ENCODE data around the gene RNF44. TPM values are rescaled to one million over a fixed set of nuclear protein-coding genes. Genes with fewer than 3 reads are reported as not detected.

Gene RNF44
- total RNA-seq, 1 experiment from 2014 or later, result 33.1 TPM

DNA sequence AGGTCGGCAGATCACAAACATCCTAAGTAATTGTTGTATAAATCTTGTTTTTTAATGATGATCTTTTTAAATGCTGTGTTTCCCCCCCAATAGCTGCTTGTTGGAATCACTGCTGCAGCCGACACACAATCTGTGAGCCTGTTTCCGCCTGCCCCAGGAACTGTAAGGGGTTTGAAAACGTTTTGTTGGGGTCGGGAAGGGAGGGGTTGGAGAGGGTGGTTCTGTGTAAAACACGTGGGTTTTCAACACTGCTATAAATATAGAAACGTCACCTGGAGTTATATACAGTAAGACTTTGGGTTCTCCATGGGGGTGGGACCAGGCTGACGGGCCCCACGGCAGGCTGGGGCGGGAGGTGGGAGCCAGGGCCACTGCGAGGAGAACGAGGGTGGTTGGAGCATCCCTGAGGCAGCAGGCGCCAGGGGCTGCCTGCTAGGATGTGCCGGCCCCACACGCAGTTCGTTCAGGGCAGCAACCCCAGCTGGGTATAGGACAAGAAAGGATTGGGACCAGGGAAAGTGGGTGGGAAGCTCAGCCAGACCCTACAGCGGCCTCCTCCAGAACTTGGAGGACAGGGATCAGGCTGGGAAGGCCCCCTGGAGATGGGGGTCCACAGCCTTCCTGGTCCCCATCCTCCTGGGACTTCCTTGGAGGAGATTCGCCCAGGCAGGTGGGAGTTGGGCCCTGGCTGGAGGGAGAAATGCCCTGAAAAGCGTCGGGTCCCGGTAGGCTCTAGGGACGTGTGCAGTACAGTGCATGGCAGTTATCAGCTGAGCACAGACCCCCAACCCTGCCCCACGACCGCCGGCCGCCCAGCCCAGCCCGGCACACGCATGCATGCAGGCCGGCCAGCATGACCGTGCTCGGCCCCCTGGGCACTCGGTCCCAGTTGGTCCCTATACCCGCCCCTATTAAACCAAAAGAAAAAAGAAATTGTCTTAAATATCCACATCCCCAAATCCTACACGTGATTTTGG lies 9.7 kb downstream of the RNF44 start:
- no peak overlapping the region for H3K4me3 ChIP-seq (ENCODE audit: low read length)
- H3K36me3 ChIP-seq (ENCODE audit: insufficient read depth, low read length), result peaks cover 30% of the 10 kb centered on the region
- H3K9me3 ChIP-seq (ENCODE audit: low read length), result no peaks in the 10 kb centered on the region
- no peak overlapping the region for H3K4me2 ChIP-seq (ENCODE audit: low read depth, low read length, poor library complexity, severe bottlenecking)
- peaks cover 17% of the 10 kb centered on the region; the same call in 1 of the 2 replicates for H4K20me1 ChIP-seq (ENCODE audit: insufficient read depth, low read depth, low read length)
- DNase-seq, result no peak
- H3K27me3 ChIP-seq (ENCODE audit: low read length), result no peaks in the 10 kb centered on the region
- H3K9ac ChIP-seq (ENCODE audit: low read length), result no peak overlapping the region
- no peak overlapping the region for H3K27ac ChIP-seq (ENCODE audit: low read length)
- H3K9me2 ChIP-seq (replicated peaks; ENCODE audit: insufficient read depth, low read length), result no peaks in the 10 kb centered on the region
- H3K79me2 ChIP-seq (ENCODE audit: low read length), result no peaks in the 10 kb centered on the region; the same call in 1 of the 2 replicates
- H2AFZ ChIP-seq (ENCODE audit: low read length), result no peak overlapping the region
- peaks cover 17% of the 10 kb centered on the region for H3K4me1 ChIP-seq (ENCODE audit: low read length)

DNA sequence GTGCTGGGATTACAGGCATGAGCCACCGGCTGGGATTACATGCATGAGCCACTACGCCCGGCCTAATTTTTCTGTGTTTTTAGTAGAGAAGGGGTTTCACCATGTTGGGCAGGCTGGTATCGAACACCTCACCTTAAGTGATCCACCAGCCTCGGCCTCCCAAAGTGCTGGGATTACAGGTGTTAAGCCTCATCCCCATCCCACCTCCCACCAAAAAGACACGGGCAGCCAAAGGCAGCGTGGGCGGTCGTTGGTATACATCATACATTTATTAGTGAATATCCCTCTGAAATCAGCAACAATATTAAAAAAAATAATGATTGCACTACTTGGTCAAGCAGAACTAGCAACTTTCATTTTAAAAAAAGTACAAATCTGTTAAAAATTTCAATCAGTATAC lies 10.7 kb downstream of the RNF44 start:
- Histone ChIP-seq H3K4me2 (ENCODE audit: low read depth, low read length, poor library complexity, severe bottlenecking) (no peak overlapping the region), H3K9ac (ENCODE audit: low read length) (no peak overlapping the region), H3K27ac (ENCODE audit: low read length) (no peak overlapping the region), H4K20me1 (ENCODE audit: insufficient read depth, low read depth, low read length) (peaks cover 9% of the 10 kb centered on the region; the same call in 1 of the 2 replicates), H2AFZ (ENCODE audit: low read length) (no peak overlapping the region), H3K79me2 (ENCODE audit: low read length) (no peaks in the 10 kb centered on the region; the same call in 1 of the 2 replicates), H3K36me3 (ENCODE audit: insufficient read depth, low read length) (peaks cover 26% of the 10 kb centered on the region), H3K4me1 (ENCODE audit: low read length) (peaks cover 19% of the 10 kb centered on the region), H3K9me2 (replicated peaks; ENCODE audit: insufficient read depth, low read length) (no peaks in the 10 kb centered on the region), H3K27me3 (ENCODE audit: low read length) (no peaks in the 10 kb centered on the region), H3K4me3 (ENCODE audit: low read length) (no peak overlapping the region), H3K9me3 (ENCODE audit: low read length) (no peaks in the 10 kb centered on the region)
- DNase-seq, result no peak

DNA sequence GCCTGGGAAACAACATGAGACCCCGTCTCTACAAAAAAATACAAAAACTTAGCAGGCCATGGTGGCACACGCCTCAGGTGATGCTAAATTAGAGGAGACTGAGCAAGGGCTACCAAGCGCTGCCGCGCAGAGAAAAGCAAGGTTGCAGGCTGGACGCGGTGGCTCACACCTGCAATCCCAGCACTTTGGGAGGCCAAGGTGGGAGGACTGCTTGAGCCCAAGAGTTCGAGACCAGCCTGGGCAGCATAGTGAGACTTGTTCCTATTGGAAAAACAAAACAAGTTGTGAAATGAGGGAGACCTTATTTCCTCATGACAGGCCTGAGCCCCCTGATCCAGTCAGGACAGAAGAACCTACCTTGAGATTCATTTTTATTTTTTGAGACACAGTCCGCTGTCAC lies 11.5 kb downstream of the RNF44 start:
- H3K36me3 ChIP-seq (ENCODE audit: insufficient read depth, low read length), result peaks cover 20% of the 10 kb centered on the region
- H3K4me2 ChIP-seq (ENCODE audit: low read depth, low read length, poor library complexity, severe bottlenecking), result no peak overlapping the region
- H2AFZ ChIP-seq (ENCODE audit: low read length), result no peak overlapping the region
- H3K27me3 ChIP-seq (ENCODE audit: low read length), result no peaks in the 10 kb centered on the region
- H3K79me2 ChIP-seq (ENCODE audit: low read length), result no peaks in the 10 kb centered on the region
- peaks cover 16% of the 10 kb centered on the region for H3K4me1 ChIP-seq (ENCODE audit: low read length)
- peaks cover 8% of the 10 kb centered on the region; the same call in 1 of the 2 replicates for H4K20me1 ChIP-seq (ENCODE audit: insufficient read depth, low read depth, low read length)
- DNase-seq, result no peak
- H3K9me2 ChIP-seq (replicated peaks; ENCODE audit: insufficient read depth, low read length), result no peaks in the 10 kb centered on the region
- no peak overlapping the region for H3K27ac ChIP-seq (ENCODE audit: low read length)
- no peak overlapping the region for H3K4me3 ChIP-seq (ENCODE audit: low read length)
- H3K9me3 ChIP-seq (ENCODE audit: low read length), result no peaks in the 10 kb centered on the region
- no peak overlapping the region for H3K9ac ChIP-seq (ENCODE audit: low read length)

DNA sequence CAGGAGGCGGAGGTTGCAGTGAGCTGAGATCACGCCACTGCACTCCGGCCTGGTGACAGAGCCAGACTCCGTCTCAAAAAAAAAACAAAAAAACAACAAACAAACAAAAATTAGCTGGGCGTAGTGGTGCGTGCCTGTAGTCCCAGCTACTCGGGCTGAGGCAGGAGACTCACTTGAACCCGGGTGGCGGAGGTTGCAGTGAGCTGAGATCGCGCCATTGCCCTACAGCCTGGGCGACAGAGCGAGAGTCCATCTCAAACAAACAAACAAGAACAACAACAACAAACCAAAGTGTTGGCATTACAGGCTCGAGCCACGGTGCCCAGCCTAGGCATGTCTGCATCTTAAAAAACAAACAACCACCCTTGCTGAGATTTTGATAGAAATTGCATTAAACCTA lies 12.2 kb downstream of the RNF44 start:
- peaks cover 20% of the 10 kb centered on the region for H3K36me3 ChIP-seq (ENCODE audit: insufficient read depth, low read length)
- peaks cover 16% of the 10 kb centered on the region for H3K4me1 ChIP-seq (ENCODE audit: low read length)
- H3K27ac ChIP-seq (ENCODE audit: low read length), result no peak overlapping the region
- no peaks in the 10 kb centered on the region for H3K79me2 ChIP-seq (ENCODE audit: low read length)
- DNase-seq, result no peak
- H2AFZ ChIP-seq (ENCODE audit: low read length), result no peak overlapping the region
- no peak overlapping the region for H3K4me3 ChIP-seq (ENCODE audit: low read length)
- no peaks in the 10 kb centered on the region for H3K9me2 ChIP-seq (replicated peaks; ENCODE audit: insufficient read depth, low read length)
- H3K9ac ChIP-seq (ENCODE audit: low read length), result no peak overlapping the region
- H3K9me3 ChIP-seq (ENCODE audit: low read length), result no peaks in the 10 kb centered on the region
- no peak overlapping the region for H3K4me2 ChIP-seq (ENCODE audit: low read depth, low read length, poor library complexity, severe bottlenecking)
- peaks cover 8% of the 10 kb centered on the region; the same call in 1 of the 2 replicates for H4K20me1 ChIP-seq (ENCODE audit: insufficient read depth, low read depth, low read length)
- no peaks in the 10 kb centered on the region for H3K27me3 ChIP-seq (ENCODE audit: low read length)

DNA sequence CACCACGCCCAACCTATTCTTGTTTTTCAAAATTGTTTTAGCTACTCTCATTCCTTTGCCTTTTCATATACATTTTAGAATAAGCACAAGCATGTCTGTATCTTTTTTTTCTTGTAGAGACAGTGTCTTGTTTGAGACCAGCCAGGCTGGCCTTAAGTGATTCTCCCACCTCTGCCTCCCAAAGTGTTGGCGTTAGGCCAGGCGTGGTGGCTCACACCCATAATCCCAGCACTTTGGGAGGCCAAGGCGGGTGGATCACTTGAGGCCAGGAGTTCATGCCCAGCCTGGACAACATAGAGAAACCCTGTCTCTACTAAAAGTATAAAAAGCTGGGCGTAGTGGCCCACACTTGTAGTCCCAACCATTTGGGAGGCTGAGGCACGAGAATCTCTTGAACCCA lies 13.1 kb downstream of the RNF44 start:
- DNase-seq, result no peak
- no peak overlapping the region for H3K27ac ChIP-seq (ENCODE audit: low read length)
- no peaks in the 10 kb centered on the region for H3K79me2 ChIP-seq (ENCODE audit: low read length)
- no peaks in the 10 kb centered on the region for H3K9me3 ChIP-seq (ENCODE audit: low read length)
- H3K27me3 ChIP-seq (ENCODE audit: low read length), result no peaks in the 10 kb centered on the region
- H3K9ac ChIP-seq (ENCODE audit: low read length), result no peak overlapping the region
- H3K4me1 ChIP-seq (ENCODE audit: low read length), result peaks cover 16% of the 10 kb centered on the region
- no peaks in the 10 kb centered on the region for H3K9me2 ChIP-seq (replicated peaks; ENCODE audit: insufficient read depth, low read length)
- H3K4me2 ChIP-seq (ENCODE audit: low read depth, low read length, poor library complexity, severe bottlenecking), result no peak overlapping the region
- no peak overlapping the region for H3K4me3 ChIP-seq (ENCODE audit: low read length)
- peaks cover 18% of the 10 kb centered on the region for H3K36me3 ChIP-seq (ENCODE audit: insufficient read depth, low read length)
- H2AFZ ChIP-seq (ENCODE audit: low read length), result no peak overlapping the region
- H4K20me1 ChIP-seq (ENCODE audit: insufficient read depth, low read depth, low read length), result peaks cover 5% of the 10 kb centered on the region; the same call in 1 of the 2 replicates

DNA sequence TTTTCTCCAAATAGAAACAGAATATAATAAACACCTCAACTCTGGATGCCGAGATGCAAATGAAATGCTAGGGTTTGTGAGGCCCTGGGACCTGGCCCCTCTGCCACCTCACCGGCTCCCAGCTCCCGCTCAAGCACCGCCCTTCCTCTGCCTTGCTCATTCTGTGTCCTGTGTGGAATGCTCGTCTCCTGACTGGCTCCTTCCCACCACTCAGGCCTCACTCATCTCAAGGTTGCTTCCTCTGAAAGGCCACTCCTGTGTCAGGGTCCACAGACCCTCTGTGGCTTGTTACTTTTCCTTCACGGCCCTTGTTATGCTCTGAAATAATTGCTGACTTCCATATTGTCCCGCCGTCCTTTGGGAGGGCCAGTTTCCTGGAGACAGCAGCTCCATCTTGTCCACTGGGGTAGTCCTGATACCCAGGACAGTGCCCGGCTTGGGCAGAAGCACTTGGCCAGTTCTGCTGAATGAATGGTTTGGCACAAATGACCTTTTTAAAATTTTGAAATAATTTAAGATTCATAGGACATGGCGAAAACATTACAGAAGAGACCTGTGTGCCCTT lies 15.4 kb downstream of the RNF44 start:
- DNase-seq, result no peak
- H3K9me3 ChIP-seq (ENCODE audit: low read length), result no peaks in the 10 kb centered on the region
- H3K27ac ChIP-seq (ENCODE audit: low read length), result no peak overlapping the region
- H3K27me3 ChIP-seq (ENCODE audit: low read length), result no peaks in the 10 kb centered on the region
- no peaks in the 10 kb centered on the region for H3K79me2 ChIP-seq (ENCODE audit: low read length)
- H4K20me1 ChIP-seq (ENCODE audit: insufficient read depth, low read depth, low read length), result no peaks in the 10 kb centered on the region
- H3K9me2 ChIP-seq (replicated peaks; ENCODE audit: insufficient read depth, low read length), result no peaks in the 10 kb centered on the region
- H3K4me3 ChIP-seq (ENCODE audit: low read length), result no peak overlapping the region
- no peak overlapping the region for H2AFZ ChIP-seq (ENCODE audit: low read length)
- 0 out of 2 replicates have a peak, but pooled peaks cover 3% of the 10 kb centered on the region for H3K36me3 ChIP-seq (ENCODE audit: insufficient read depth, low read length)
- no peak overlapping the region for H3K9ac ChIP-seq (ENCODE audit: low read length)
- H3K4me2 ChIP-seq (ENCODE audit: low read depth, low read length, poor library complexity, severe bottlenecking), result no peak overlapping the region
- H3K4me1 ChIP-seq (ENCODE audit: low read length), result peaks cover 16% of the 10 kb centered on the region

DNA sequence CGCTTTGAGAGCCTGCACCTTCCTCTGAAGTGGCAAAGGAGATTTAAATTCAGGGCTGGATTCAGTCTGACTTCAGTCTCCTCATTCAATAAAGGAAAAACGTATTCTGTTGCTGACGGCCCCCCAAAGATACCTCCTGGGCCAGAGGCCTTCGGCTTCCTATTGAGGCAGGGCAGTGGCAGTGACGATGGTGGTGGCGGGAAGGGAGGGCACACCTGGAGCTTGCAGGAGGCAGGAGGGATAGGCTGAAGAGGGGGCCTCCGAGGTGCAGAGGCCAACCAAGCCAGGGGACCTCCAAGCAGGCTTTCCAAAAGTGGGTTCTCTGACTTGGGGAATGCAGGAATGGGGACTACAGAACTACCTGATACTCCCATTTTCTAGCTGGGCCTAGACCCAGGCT lies 15.9 kb downstream of the RNF44 start:
- Histone ChIP-seq H3K27me3 (ENCODE audit: low read length) (no peaks in the 10 kb centered on the region), H3K4me2 (ENCODE audit: low read depth, low read length, poor library complexity, severe bottlenecking) (no peak overlapping the region), H3K27ac (ENCODE audit: low read length) (no peak overlapping the region), H3K4me1 (ENCODE audit: low read length) (peaks cover 16% of the 10 kb centered on the region), H3K4me3 (ENCODE audit: low read length) (no peak overlapping the region), H3K36me3 (ENCODE audit: insufficient read depth, low read length) (no peaks in the 10 kb centered on the region), H3K9ac (ENCODE audit: low read length) (no peak overlapping the region), H3K9me3 (ENCODE audit: low read length) (no peaks in the 10 kb centered on the region), H4K20me1 (ENCODE audit: insufficient read depth, low read depth, low read length) (no peaks in the 10 kb centered on the region), H3K79me2 (ENCODE audit: low read length) (no peaks in the 10 kb centered on the region), H2AFZ (ENCODE audit: low read length) (no peak overlapping the region), H3K9me2 (replicated peaks; ENCODE audit: insufficient read depth, low read length) (no peaks in the 10 kb centered on the region)
- no peak for DNase-seq

All from Karpas-422 (cell line).